LoVo (cell line): Measurements from ENCODE around the gene SCART1.
"Not testable (repeated sequence)": the region's sequence is repeated elsewhere in the genome, so short reads cannot be mapped to it uniquely, and the experiment has no call there.

Experiments
- DNase-seq: peaks from one replicate; pipeline ENCODE4 v3.0.0-alpha.2; 2016; ENCODE audit warnings: low spot score

Gene SCART1

DNA sequence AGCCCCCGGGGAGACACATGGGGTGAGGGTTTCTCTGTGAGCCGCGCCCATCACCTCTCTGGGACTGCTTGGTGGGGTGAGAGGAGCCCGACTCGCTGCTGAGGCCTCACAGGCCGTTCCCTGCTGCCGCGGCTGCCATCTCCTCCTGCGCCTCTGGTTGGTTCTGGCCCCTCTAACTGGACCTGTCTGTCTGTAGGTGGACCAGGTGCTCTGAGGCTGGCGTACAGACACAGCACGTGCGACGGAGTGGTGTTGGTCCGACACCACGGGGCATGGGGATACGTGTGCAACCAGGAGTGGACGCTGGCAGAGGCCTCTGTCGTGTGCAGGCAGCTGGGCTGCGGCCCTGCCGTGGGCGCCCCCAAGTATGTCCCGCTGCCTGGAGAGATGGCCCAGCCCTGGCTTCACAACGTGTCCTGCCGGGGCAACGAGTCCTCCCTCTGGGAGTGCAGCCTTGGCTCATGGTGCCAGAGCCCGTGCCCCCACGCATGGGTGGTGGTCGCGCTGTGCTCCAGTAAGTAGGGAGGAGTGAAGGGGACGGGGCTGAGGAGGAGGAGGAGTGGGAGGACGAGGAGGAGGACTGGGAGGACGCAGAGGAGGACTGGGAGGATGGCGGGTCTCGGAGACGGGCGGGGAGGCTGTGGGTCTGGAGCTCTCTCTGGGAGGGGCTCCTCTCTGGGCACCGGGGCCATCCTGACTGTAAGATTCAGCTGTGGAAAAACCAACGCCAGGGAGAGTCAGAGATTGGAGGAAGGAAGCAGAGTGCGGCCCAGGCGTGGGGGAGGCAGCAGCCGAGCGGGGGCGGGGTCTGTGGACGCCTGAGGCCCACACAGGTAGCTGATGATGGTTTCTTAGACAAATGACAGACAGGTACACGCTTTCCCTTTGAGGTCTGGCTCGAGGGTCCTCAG lies 2.6 kb downstream of the SCART1 start:
- DNase-seq: no peak

- no peak for DNase-seq
Measured at GRCh38 chr10:133457100-133457841, 3.5 kb downstream of the SCART1 start.

- DNase-seq: no peak
Measured at GRCh38 chr10:133458021-133458709, 4.4 kb downstream of the SCART1 start.

- DNase-seq: no peak
Measured at GRCh38 chr10:133458710-133459453, 5.1 kb downstream of the SCART1 start.

DNA sequence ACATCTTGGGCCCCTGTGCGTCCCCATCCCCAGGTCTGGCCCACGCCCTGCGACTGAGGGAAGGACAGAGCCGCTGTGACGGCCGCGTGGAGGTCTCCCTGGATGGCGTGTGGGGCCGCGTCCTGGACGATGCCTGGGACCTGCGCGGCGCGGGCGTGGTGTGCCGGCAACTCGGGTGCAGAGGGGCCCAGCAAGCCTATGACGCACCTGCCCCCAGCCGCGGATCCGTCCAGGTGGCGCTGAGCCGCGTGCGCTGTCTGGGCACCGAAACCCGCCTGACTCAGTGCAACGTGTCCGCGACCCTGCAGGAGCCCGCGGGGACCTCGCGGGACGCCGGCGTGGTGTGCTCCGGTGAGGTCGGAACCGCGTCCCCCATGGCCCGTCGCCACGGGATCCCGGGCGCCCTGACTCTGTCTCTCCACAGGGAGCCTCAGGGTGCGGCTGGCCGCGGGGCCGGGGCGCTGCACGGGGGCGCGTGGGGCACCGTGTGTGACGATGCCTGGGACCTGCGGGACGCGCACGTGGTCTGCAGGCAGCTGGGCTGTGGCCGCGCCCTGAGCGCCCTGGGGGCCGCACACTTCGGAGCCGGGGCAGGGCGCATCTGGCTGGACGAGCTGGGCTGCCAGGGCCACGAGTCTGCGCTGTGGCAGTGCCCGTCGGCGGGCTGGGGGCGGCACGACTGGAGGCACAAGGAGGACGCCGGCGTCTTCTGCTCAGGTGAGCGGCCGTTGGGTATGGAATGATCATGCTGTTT lies 5.9 kb downstream of the SCART1 start:
- DNase-seq: no peak

GRCh38 chr10:133460208-133460769 lies 6.5 kb downstream of the SCART1 start:
- no peak for DNase-seq

GRCh38 chr10:133461027-133461426 lies 7.3 kb downstream of the SCART1 start:
- no peak for DNase-seq

DNA sequence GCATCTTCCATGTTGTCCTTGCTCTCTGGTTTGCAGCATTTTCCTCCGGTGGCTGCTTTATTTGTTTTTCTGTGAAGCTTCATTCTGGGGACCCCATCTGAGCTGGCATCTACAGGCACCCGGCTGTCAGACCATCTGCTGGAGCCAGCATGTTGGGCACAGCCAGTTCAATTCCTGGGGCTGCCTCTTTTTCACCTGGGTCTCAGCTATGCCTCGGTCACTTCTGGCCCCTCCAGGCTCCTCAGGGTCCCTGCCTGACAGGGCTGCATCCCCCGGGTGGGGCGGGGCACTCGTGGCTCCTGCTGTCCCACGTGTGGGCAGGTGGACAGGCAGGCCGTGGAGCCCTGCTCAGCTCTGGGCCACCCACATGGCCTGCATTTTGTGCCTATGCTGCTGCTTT lies 8.1 kb downstream of the SCART1 start:
- no peak for DNase-seq

- no peak for DNase-seq
Measured at GRCh38 chr10:133462512-133463305, 9.0 kb downstream of the SCART1 start.

DNA sequence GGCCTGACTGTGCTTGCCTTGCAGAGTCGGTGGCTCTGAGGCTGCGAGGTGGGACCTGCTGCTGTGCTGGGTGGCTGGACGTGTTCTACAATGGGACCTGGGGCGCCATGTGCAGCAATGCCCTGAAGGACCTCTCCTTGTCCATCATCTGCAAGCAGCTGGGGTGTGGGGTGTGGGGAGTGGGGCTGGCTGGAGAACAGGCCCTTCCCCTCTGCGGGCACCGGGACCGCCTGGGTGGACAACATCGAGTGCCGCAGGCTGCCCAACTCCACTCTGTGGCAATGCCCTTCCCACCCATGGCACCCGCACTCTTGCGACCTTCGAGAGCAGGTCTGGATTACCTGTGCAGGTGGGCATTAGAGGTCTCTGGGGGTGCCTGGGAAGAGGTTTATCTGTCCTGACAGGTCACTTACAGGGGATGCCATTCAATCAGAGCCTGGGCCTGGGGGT lies 10.9 kb downstream of the SCART1 start:
- DNase-seq: no peak

DNA sequence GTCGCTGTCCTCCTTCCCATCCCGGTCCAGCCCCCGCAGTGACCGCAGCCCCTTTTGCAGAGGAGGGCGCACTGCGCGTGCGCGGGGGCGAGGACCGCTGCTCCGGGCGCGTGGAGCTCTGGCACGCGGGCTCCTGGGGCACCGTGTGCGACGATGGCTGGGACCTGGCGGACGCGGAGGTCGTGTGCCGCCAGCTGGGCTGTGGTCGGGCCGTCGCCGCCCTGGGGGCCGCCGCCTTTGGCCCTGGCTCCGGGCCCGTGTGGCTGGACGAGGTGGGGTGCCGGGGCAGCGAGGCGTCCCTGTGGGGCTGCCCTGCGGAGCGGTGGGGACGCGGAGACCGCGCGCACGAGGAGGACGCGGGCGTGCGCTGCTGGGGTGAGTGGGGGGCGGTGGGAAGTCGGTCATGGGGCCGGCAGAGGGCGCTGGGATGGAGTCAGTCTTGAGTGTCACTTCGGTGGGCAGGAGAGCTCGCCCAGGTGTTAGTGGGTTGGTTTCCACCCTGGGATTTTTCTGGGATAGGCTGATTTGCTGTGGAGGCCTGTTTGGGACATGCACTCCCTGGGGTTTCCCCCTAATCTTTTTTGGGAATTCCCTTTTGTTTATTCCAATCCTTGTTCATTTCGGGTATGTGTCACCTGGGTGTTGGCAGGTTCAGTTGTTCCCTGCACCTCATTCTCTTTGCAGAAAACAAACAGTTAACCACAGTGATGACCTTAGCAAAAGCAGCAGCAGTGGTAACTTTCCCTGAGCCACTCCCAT lies 11.6 kb downstream of the SCART1 start:
- no peak for DNase-seq

DNA sequence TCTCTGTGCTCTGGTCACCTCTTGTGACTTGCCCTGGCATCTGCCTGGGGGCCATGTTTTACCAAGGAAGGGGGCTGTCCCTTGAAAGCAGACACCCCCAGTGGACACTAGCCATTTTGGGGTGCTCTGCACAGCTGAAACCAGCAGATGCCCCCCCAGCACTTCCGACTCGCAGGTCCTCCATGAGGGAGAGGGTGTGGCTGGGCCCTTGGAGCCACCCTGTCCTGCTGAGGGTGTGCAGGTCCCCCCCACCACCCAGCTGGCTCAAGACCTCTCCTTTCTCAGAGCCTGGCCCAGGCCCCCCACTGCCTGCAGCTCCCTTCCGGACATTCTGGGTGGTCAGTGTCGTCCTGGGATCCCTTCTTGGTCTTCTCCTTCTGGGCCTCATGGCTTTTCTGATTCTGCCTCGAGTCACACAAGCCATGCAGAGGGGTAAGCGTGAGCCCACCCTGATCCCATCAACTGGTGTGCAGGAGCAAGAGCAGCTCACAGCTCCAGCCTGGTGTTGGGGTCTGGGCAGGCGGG lies 12.3 kb downstream of the SCART1 start:
- DNase-seq: no peak

DNA sequence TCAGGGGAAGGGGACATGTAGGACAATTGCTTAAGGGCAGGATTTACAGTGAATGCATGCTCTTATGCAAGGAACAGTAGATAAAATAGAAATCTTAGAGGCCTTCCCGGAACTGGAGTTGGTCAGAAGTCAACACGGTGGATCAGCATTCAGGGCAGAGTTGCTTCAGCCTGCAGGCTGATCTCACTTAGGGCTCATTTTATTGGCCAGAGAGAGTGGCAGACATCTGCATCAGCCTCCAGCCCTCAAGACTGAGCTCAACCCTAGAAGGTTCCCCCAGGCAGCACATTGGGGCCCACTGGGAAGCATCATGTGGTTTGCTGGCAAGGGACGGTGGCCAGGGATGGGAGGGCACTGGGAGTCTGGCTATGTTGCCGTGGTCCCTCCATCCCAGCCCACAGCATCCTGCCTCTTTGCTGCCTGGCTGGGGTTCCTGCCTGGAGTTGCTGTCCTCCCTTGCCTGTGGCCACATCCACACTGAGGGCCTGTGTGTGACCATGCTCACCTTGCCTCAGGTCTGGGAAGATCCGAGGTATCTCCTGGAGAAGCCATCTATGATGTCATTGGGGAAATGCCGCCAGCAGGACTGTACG lies 13.0 kb downstream of the SCART1 start:
- DNase-seq: no peak

DNA sequence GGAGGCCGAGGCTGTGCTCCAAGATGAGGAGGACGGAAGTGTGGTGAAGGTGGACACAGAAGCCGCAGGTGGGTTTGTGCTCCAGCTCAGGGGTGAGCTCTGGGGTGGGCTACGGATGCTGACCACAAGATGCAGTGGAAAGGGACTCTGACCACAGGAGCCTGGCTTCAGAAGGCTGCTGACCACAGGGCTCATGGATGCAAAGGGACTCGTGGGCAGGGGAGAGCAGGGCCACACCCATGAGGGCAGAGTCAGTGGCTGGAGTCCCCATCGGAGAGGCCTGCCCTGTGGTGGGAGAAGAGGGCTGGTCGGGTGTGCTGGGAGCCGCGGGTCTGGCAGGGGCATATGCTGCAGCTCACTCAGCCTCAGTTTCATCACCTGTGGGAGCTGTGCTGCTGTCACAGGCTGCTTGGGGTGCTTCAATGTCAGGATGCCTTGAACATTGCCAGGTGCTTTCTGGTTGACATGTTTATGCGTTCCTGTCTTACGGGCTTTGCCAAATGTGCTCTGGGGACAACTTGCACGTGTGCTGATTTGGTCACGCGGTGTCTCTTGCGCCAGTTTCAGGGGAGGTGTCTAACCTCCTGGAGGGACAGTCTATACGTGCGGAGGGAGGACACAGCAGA lies 13.7 kb downstream of the SCART1 start:
- DNase-seq: no peak

DNA sequence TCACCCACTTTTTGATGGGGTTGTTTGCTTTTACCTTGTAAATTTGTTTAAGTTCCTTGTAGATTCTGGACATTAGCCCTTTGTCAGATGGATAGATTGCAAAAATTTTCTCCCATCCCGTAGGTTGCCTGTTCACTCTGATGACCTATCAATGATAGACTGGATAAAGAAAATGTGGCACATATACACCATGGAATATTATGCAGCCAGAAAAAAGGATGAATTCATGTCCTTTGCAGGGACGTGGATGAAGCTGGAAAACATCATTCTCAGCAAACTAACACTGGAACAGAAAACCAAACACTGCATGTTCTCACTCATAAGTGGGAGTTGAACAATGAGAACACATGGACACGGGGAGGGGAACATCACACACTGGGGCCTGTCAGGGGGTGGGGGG lies 15.5 kb downstream of the SCART1 start:
- not testable (repeated sequence) for DNase-seq

GRCh38 chr10:133471300-133472109 lies 17.8 kb downstream of the SCART1 start:
- DNase-seq: no peak

DNA sequence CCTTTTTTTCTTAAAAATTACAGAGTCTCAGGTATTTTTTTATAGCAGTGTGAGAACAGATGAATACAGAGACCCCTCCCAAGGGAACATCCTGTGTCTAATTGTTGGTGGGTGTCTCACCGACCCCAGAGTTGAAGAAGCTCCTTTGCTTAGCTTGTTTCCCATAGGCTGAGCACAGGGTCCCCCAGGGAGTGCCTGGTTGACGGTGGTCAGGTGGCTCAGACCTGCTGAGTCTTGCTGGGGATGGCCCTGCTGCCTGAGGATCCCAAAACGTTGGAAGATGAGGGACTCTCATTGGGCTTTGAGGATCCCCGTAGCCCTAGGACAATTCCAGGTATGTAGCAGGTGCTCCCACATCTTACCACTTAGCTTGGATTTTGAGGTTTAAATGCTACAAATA lies 19.5 kb downstream of the SCART1 start:
- DNase-seq: no peak
